CD1c-positive myeloid dendritic cell (primary cell): ENCODE data around the gene PKN2.

Source experiments
- DNase-seq: peaks from one replicate; pipeline ENCODE4 v3.0.0-alpha.2; 2016; ENCODE audit errors: extremely low spot score

Gene PKN2

DNA sequence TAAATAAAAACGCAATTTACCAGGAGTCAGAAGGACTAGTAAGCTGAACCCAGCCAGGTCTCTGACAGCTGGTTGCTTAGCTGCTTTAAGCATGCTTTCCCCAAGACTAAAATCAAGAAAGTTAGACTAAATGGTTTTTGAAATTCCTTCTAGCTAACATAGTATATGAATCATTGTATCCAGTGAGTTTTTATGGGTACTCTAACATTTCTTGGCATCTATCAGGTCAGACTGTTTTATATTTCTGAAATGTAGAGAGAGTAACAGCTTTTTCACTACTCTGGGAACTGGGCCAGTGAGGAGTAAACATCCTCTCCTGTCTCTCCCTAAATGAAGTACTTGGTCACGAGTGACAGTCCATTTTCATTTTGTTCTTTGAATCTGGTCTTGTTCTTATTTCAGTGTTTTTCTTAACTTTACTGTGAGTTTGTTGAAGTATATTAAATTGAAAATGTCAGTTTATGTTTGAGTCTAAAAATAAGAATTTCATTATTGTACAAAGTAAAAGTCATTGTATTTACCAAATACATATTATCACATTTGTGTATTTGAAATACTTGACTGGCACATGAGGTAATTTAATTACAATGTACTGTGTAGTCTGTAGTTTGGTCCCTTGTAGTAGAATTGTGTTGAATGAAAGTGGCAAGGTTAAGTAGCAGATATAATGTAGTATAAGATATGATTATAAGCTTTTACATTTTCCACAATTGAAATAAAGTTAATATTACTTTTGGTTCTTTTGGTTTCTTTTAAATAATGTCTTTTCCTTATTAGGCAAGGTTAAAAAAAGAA, 47.6 kb downstream of the PKN2 start:
- no peak for DNase-seq

DNA sequence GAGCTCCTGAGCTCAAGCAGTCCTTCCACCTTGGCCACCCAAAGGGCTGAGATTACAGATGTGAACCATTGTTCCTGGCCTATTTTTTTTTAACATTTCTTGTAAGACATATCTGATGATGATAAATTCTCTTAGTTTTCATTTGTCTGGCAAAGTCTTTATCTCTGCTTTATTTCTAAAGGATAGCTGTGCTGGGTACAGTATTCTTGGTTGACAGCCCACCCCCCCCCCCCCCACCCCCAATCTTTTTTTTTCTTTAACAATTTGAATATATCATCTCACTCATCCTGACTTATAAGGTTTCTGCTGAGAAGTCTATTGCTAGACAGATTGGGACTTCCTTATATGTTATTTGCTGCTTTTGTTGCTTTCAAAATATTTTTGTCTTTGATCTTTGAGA, 51.3 kb downstream of the PKN2 start:
- DNase-seq, result no peak

DNA sequence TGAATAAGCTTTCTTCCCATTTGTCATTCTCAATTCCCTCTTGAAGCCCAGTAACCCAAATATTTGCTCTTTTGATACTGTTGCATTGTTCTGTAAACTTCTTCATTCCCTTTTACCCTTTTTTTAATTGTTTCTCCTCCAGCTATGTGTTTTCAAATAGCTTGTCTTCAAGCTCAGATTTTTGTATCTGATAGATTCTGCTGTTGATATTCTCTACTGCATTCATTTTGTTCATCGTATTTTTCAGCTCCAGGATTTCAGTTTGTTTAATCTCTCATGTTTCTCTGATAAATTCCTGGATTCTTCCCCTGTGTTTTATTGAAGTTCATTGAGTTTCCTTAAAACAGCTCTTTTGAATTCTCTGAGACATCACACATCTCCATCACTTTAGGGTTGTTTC, 51.8 kb downstream of the PKN2 start:
- DNase-seq, result no peak

DNA sequence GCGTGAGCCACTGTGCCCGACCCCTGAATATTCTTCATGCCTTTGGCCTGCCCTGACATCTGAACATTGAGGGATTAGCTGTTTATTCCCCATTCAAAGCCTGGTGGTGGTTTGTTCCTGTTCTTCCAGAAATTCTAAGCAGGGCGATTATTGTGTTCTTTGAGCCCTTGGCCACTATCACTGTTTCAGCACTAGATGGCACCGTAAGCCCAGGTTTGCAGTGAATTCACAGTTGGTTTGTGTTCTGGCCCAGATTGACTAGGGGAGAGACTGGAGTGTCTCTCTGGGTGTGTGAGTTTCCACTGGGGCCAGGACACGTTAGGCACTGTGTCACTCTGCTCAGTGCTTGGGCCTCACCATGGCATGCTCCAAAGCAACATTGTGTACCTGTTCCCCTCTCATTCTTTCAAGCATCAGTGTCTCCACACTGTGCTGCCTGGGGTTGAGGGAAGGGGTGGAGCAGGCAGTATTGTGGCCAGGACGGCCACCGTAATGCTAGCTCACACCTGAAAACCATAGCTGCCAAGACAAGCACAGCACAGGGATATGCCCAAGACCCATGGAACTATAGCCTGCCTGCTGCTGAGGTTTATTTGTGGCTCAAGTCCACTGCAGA, 52.7 kb downstream of the PKN2 start:
- DNase-seq, result peak; percentile 55

DNA sequence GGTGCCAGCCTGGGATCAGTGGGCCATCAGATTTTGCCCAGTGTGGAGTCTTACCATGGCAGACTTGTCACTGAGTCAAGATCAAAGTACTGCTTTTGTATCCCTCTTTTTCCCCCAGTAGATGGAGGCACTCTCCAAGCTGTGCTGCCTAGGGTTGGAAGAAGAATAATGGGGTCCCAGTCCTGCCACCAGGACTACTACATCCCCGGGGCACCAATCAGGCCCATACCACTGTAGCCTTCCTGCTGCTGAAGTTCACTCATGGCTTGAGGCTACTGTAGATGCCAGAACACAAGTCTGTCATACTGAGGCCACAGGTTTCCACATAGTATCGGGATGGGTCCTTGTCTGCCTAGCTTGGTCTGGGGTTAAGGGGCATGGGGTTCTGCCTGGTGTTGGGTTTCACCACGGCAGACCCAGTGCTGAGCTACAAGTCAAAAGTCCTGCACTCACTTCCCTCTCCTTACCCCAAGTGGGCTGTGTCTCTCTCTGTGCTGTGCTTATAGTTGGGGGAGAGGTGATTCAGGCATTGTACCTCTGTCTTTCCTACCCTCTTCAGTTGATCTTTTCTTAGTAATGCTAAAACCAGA, 53.4 kb downstream of the PKN2 start:
- DNase-seq, result no peak

DNA sequence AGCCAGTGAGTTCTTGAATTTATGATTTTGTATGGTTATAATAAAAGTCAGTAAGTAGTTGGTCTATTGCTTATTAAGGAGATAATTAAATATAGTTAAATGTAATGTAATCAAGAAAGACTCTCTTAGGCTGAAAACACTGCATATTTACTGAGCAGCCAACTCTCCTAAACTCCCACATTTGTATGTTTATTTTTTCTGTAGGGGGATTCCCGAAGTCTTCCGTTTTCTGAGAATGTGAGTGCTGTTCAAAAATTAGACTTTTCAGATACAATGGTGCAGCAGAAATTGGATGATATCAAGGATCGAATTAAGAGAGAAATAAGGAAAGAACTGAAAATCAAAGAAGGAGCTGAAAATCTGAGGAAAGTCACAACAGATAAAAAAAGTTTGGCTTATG, 56.7 kb downstream of the PKN2 start:
- DNase-seq, result no peak

DNA sequence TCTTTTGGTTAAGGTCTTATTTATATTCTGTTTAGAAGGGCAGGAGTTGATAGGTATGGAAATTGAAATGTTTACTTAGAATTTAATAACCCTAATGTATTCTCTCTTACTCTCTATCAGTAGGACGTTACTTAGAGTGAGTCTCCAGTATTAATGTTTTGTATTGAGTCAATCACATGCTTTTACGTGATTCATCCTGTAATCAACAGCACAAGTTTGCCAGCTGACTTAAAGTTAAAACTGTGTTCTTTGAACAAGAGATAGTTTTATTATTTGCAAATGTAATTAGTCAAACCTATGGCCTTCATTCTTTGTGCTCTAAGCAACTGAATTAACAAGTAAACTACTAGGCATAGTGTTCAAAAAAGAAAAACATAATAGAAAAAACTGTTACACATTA, 57.3 kb downstream of the PKN2 start:
- no peak for DNase-seq

DNA sequence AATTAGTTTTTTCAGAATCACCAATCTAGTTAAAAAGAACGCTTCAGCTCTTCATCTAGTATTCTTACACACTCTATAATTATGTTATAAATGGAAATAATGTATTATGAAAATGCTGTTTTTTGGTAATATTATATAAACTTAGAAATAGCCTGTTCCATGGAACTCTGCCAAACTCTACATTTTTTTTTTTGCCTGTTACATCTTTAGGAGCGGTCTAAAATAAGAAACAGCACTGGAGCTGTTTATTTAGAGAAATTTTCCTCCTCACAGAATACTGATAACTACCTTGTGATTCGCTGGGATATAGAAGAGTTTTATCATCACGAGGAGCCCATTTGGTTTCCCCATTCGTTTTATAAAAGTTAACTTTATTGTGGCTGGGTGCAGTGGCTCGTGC, 58.5 kb downstream of the PKN2 start:
- no peak for DNase-seq

DNA sequence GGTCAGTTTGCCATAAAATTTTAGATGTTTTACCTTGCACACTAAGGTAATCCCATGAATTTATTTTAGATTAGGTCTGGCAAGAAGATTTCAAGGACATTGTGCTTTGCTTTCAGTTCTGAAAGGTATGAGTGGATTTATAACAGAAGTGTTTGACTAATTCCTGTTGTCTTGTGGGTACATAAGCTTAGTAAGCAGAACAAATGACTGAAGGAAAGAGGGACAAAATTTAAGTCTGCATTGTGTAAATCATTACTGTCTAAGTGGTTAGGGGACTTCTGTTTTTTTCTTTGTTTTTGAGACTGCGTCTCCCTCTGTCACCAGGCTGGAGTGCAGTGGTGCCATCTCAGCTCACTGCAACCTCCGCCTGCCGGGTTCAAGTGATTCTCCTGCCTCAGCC, 60.1 kb downstream of the PKN2 start:
- DNase-seq, result no peak

DNA sequence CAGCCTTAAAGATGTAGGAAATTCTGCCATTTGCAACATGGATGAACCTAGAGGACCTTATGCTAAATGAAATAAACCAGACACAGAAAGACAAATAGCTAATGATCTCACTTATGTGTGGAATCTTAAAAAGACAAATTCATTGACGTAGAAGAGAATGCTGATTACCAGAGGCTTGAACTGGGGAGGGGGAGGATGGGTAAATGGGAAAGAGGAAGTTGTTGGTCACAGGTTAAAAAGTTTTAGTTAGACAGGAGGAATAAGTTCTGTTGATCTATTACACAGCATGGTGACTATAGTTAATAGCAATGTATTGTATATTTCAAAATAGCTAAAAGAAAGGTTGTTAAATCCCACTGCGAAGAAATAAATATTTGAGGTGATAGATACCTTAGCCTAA, 62.8 kb downstream of the PKN2 start:
- DNase-seq, result no peak

DNA sequence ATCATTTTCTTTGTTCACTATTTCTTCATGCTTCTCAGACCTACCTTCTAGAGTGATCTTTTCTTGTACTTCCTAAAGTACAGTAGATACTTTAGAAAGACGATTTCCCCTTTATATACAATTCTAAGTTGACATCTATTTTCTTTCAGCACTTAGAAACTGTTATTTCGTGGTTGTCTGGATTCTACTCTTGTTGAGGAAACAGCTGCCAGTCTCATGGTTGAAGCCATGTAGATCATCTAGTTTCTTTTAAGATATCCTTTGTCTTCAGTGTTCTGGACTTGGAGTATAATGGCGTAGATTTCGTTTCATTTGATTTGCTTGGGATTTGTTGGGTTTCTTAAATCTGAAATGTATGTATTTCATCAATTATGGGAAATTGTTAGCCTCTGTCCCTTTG, 67.6 kb downstream of the PKN2 start:
- DNase-seq, result no peak

DNA sequence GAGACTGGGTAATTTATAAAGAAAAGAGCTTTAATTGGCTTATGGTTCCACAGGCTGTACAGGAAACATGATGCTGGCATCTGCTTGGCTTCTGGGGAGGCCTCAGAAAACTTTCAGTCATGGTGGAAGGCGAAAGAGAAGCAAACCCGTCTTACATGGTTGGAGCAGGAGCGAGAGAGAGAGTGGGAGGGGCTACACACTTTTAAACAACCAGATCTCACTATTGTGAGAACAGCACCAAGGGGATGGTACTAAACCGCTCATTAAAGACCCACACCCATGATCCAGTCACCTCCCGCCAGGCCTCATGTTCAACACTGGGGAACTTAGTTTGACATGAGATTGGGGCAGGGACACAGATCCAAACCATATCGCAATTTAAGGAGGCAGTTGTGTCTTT, 69.4 kb downstream of the PKN2 start:
- DNase-seq, result no peak

DNA sequence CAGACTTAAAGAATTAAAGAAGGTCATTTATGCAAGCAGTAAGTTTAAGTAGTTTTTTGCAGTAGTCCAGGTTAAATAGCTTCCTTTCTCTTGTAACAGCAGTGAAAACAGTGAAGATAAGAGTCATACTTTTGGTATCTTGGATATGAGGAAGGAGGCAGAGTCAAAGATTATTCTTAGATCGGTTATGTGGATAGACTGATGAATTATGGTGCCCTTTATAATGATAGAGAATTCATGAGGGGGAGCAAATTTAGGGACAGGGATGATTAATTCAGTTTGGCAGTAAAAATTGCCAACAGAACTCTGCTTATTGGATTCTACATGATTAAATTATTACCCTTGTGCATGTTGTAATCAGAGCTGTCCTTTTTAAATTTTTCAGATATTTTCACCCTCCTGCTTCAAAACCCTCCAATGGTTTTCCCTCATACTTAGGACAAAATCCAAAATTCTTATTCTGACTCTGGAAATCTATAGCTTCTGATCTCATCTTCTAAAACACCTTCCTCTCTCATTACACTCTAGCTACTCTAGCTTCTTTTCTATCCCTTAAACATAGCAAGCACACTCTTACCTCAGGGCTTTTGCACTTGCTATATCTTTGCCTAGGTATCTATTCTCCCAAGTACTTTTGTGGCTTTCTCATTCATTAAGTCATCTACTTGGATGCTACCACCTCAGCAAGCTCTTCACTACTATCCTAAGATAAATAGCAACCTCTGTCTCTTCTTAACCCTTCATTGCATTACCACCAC, 79.8 kb downstream of the PKN2 start:
- no peak for DNase-seq

DNA sequence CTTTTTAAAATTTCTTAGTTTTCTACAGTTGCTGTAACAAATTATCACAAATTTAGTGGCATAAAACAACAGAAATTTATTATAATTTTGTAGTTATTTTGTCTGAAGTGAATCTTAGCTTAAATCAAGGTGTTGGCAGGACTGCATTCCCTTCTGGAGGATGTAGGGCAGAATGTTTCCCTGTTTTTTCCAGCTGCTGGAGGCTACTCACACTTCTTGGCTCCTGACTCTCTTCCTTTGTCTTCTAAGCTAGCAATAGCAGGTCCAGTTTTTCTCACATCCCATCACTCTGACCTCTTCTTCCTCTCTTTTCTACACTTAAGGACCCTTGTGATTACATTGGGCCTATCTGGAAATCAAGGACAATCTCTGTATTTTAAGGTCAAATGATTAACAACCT, 84.1 kb downstream of the PKN2 start:
- no peak for DNase-seq

DNA sequence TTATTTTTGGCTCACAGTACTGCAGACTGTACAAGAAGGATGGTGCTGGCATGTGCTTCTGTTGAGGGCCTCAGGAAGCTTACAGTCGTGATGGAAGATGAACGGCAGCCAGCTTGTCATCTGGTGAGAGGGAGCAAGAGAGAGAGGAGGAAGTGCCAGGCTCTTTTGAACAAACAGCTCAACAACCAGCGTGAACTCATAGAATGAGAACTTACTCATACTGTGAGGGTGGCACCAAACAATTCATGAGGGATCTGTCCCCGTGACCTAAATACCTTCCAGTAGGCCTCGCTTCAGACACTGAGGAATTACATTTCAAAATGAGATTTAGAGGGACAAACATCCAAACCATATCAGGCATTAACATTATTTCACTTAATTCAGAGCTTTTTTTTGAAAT, 84.7 kb downstream of the PKN2 start:
- DNase-seq, result no peak

DNA sequence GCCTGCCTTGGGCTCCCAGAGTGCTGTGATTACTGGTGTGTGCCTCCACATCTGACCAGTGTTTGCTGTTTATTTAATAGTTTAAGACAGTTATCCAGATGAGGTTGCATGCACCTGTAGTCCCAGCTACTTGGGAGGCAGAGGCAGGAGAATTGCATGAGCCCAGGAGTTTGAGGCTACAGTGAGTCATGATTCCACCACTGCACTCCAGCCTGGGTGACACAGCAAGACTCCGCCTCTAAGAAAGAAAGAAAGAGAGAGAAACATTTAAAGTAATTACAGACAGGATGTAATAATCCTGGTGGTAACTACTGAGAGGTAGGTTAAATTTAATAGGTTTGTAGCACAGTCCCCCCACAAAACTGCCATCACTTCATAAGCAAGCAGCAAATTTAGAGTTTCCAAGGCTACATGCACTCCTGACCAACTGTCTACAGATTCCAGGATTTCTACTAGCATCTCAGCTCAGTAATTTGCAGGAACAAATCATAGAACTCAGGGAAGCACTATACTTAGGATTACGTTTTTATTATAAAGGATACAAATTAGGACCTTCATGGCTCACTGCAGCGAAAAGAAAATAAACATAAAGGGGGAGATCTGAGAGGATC, 89.6 kb downstream of the PKN2 start:
- DNase-seq, result no peak

DNA sequence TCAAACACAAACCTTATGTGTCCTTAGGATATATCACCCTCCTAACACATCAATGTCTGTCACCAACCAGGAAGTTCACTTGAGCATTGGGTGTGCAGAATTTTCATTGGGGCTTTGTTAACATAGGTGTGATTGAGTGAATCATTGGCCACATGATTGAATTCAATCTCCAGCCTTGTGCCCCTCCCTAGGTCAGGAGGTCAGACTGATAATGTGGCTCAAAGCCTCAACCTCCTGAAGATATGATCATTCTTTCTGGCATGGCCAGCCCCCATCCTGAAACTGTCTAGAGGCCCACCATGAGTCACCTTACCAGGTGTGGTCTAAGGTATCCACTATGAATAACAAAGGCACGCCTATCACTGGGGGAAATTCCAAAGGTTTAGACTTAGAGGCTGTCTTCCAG, 90.1 kb downstream of the PKN2 start:
- DNase-seq, result no peak

DNA sequence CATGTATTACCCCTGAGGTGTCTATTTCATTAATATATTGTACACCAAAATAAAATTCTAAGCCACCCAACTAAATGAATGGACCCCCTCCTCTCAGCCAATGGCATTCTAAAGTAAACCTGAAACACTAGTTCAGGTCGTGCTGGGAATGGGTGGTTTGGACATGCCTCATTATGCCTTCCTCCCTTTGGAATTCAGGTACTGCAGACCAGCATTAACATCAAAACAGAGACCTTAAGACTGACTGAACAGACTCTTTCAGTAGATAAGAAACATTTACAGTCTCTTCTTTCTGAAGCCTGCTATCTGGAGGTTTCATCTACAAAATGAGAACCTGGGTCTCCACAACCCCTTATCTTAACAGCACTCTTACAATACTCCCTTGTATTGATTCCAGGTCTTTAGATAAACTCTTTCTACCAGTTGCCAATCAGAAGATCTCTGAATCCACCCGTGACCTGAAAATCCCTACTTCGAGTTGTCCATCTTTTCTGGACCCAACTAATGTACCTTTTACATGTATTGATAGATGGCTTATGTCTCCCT, 93.6 kb downstream of the PKN2 start:
- DNase-seq, result no peak

DNA sequence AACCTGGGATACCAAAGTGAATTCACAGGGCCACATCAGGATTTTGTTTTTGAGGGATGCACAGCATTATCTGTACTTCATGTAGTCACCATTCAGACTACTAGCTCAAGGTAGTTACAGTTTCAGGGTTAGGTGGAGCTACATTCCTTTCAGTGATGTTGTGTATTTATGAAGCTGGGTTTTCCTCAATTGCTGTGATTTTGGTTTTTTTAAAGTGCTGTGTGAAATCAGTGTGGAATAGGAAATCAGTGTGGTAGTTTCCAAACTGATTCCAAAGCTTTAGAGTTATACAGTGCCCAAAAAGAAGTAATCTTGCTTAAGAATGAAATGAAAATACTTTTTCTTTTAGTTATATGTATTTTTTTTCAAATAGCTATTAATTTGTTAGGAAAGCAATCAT, 95.8 kb downstream of the PKN2 start:
- DNase-seq, result no peak

DNA sequence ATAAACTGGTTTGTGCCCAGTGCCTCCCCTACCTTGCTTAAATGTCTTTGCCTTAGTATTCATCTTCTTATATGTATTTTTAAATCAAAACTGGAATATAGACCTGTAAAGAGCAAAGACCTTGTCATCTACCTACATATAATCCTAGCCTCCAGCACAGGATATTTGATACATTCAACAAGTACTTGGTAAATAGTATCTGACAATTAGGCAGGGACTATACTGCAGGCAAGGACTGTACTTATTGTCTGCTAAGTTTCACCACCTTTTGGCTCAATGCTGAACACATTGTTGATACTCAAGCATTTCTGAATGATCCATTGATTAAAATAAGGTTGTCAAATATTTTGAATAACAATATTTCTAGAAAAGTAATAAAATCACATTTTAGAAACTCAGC, 96.4 kb downstream of the PKN2 start:
- no peak for DNase-seq

DNA sequence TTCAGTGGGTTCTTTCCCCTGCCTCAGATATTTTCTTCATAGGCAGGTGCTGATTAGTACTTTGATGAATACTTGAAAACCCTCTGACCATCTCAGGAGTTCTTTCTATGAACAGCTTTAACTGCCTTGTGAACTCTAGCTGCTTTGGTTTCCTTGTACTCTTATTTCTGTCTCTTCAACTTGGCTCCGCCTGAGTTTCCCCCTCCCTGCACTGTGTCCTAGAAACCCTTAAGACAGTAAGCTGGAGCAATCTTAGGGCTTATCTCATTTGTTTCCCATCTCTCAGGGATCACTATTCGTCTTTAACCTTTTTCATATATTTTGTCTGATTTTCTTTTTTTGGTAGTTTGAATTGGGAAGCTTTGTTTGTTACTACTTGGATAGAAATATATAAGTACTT, 99.1 kb downstream of the PKN2 start:
- DNase-seq, result no peak

DNA sequence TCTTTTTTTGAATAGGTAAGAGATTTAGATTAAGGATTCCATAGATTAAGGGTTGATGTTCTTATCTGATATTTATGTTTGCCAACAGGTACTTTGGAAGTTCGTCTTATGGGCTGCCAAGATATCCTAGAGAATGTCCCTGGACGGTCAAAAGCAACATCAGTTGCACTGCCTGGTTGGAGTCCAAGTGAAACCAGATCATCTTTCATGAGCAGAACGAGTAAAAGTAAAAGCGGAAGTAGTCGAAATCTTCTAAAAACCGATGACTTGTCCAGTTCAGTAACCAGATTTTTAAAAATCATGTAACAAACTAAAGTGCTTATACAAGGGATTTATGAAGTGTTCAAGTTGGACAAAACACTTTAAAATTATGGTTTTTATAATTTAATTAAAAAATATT, 100.5 kb downstream of the PKN2 start:
- DNase-seq, result no peak
